ENCODE measurements around the gene PRSS57.
"Not testable (repeated sequence)": the region's sequence is repeated elsewhere in the genome, so short reads cannot be mapped to it uniquely, and the experiment has no call there.

PRSS57 gene

GRCh38 chr19:704447-704741, 9.1 kb upstream of the PRSS57 start:
- intact Hi-C loops (cut with DNase I) = no loop called here
- peak in 4 of 42 donors; percentile 14 to 45 (median 26) for DNase-seq

- DNase-seq = peak in 37 of 42 donors; percentile 36 to 80 (median 66)
- intact Hi-C loops (cut with DNase I) = no loop called here
Observed at GRCh38 chr19:703651-704446, 8.6 kb upstream of the PRSS57 start.

- DNase-seq = no peak
- intact Hi-C loops (cut with DNase I) = no loop called here
Observed at GRCh38 chr19:703329-703650, 8.0 kb upstream of the PRSS57 start.

GRCh38 chr19:702847-703246, 7.6 kb upstream of the PRSS57 start:
- DNase-seq; intact Hi-C loops (cut with DNase I): not testable (repeated sequence)

GRCh38 chr19:699885-700284, 4.6 kb upstream of the PRSS57 start:
- intact Hi-C loops (cut with DNase I); DNase-seq: not testable (repeated sequence)

GRCh38 chr19:698529-698928, 3.3 kb upstream of the PRSS57 start:
- intact Hi-C loops (cut with DNase I); DNase-seq: not testable (repeated sequence)

- no peak for DNase-seq
- intact Hi-C loops (cut with DNase I) = no loop called here
Observed at GRCh38 chr19:694481-695351, 536 bp downstream of the PRSS57 start.

GRCh38 chr19:690203-690602, 5.0 kb downstream of the PRSS57 start:
- no peak for DNase-seq
- intact Hi-C loops (cut with DNase I) = no loop called here

GRCh38 chr19:688992-689391, 6.3 kb downstream of the PRSS57 start:
- intact Hi-C loops (cut with DNase I) = no loop called here
- no peak for DNase-seq

GRCh38 chr19:688214-688613, 7.0 kb downstream of the PRSS57 start:
- DNase-seq = no peak
- intact Hi-C loops (cut with DNase I) = no loop called here

- DNase-seq = no peak
- intact Hi-C loops (cut with DNase I) = no loop called here
Observed at GRCh38 chr19:687569-688166, 7.6 kb downstream of the PRSS57 start.

GRCh38 chr19:686589-687297, 8.5 kb downstream of the PRSS57 start:
- intact Hi-C loops (cut with DNase I) = no loop called here
- DNase-seq = no peak

GRCh38 chr19:685454-685931, 9.8 kb downstream of the PRSS57 start:
- DNase-seq = no peak
- intact Hi-C loops (cut with DNase I) = no loop called here

GRCh38 chr19:682678-683320, 12.5 kb downstream of the PRSS57 start:
- DNase-seq = no peak
- intact Hi-C loops (cut with DNase I) = loop anchor here (5.0 kb wide), 1 partner anchor 50 kb away; no protein-coding TSS in a partner anchor

- DNase-seq = peak in 39 of 42 donors; percentile 76 to 96 (median 89)
- intact Hi-C loops (cut with DNase I) = loop anchor here (2.0 to 5.0 kb wide), 2 partner anchors 19 to 51 kb away; partner anchors contain the start of gene RNF126
Observed at GRCh38 chr19:681029-682019, 13.9 kb downstream of the PRSS57 start.

- intact Hi-C loops (cut with DNase I) = loop anchor here (2.0 to 5.0 kb wide), 2 partner anchors 18 to 52 kb away; partner anchors contain the start of gene RNF126
Observed at GRCh38 chr19:680287-681028, 14.8 kb downstream of the PRSS57 start.

More at GRCh38 chr19:680287-681028, 14.8 kb downstream of the PRSS57 start:
- DNase-seq = peak; percentile 94 to 100 (median 99)

Measured in head of caudate nucleus (tissue), 42 donors.